Hepatocyte (in vitro differentiated cells): ENCODE results near the gene TMEM178A.
"Not testable (repeated sequence)": the region's sequence is repeated elsewhere in the genome, so short reads cannot be mapped to it uniquely, and the experiment has no call there.

Experiments
- CTCF ChIP-seq: fragments of 200-600 bp; sonication (generic); IDR thresholded peaks from 2 replicates; pipeline ENCODE4 v1.5.1; 2016; ENCODE audit warnings: antibody characterized with exemption, mild to moderate bottlenecking; ENCODE audit not compliant: poor library complexity
- EZH2 ChIP-seq: fragments of 200-600 bp; sonication (generic); IDR thresholded peaks from 2 replicates; pipeline ENCODE4 v1.6.1; 2016; ENCODE audit warnings: antibody characterized with exemption, mild to moderate bottlenecking, borderline replicate concordance

GRCh38 chr2:39728085-39728484 lies 62.4 kb downstream of the TMEM178A start:
- not testable (repeated sequence) for TF ChIP-seq CTCF, EZH2
